ENCODE measurements around the gene MNX1.

GRCh38 chr7:157035302-157035701 is 24.8 kb upstream of the MNX1 start:
- TF ChIP-seq CTCF (IDR thresholded peaks at IDR 0.05; ENCODE audit: low read depth, low read length, poor library complexity, severe bottlenecking) (no peak), EZH2phosphoT487 (IDR thresholded peaks at IDR 0.05; ENCODE audit: borderline replicate concordance, low read length) (no peak)
